Testis (tissue), 2 donors: ENCODE data around the gene CD101.

Source experiments
- CTCF ChIP-seq, 3 experiments: fragments of 450-650 bp in 2 of 3; fragments of 200-600 bp in 1 of 3; sonication (generic) in 1 of 3; IDR thresholded peaks; one replicate each; pipeline ENCODE4 v1.5.1; 2016 to 2019; ENCODE audit warnings: antibody characterized with exemption in 3 of 3, mild to moderate bottlenecking in 2 of 3, moderate library complexity in 1 of 3
- POLR2A ChIP-seq: fragments of 450-650 bp; IDR thresholded peaks from one replicate; pipeline ENCODE4 v1.6.1; 2017; ENCODE audit warnings: antibody characterized with exemption, mild to moderate bottlenecking, moderate library complexity

DNA sequence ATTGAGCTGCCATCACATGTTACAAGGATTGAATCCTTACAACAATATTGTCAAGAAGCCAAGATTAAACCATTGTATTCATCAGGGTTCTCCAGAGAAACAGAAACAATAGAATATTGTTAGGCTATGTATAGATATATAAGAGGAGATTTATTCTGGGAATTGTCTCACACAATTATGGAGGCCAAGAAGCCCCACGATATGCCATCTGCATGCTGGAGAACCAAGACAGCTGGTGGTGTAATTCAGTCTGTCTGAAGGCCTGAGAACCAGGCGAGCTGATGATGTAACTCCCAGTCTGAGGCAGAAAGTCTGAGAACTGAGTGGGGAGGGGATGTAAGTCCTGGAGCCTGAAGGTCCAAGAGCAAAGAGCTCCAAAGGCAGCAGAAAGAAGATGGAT is 44.1 kb downstream of the CD101 start:
- no peak for TF ChIP-seq CTCF (IDR thresholded peaks at IDR 0.05)
- TF ChIP-seq POLR2A = no peak
